ENCODE measurements around the gene PLCG2.

- TF ChIP-seq CTCF (IDR thresholded peaks at IDR 0.05; ENCODE audit: insufficient read depth, low read length, poor library complexity, severe bottlenecking), result no peak
- no peak for TF ChIP-seq EZH2phosphoT487 (conservative IDR thresholded peaks at IDR 0.05; ENCODE audit: low read length)
Observed at GRCh38 chr16:81881228-81881627, 102.1 kb downstream of the PLCG2 start.
